Activated B cell treated with CpG ODN at 0.5 μM for 24 hours (primary cell): ENCODE measurements around the gene BRIP1. TPM values are rescaled to one million over a fixed set of nuclear protein-coding genes. Genes with fewer than 3 reads are reported as not detected.

Experiments used
- ATAC-seq: fragments of 200-7000 bp; cut with Tn5 transposase; one replicate; pipeline ENCODE4 v1.10.0; 2021; ENCODE audit warnings: low read depth, mild to moderate bottlenecking, moderate library complexity
- CTCF ChIA-PET: fragments of 350-600 bp; sonication (Branson Sonifier 250); formaldehyde crosslinking; loops from one replicate; lab custom pipeline; 2021; ENCODE audit warnings: antibody characterized with exemption; lab: Charles Lee
- POLR2A ChIA-PET: fragments of 350-600 bp; sonication (Branson Sonifier 250); formaldehyde crosslinking; loops from one replicate; lab custom pipeline; 2021; ENCODE audit warnings: antibody characterized with exemption; lab: Charles Lee
- DNase-seq: peaks from one replicate; pipeline ENCODE4 v3.0.0; 2022
- H3K27ac Mint-ChIP-seq: one replicate; pipeline ENCODE4 v1.8.0; 2020; ENCODE audit warnings: mixed read lengths
- H3K27me3 Mint-ChIP-seq: one replicate; pipeline ENCODE4 v1.8.0; 2021; ENCODE audit warnings: mixed read lengths
- H3K36me3 Mint-ChIP-seq: one replicate; pipeline ENCODE4 v1.8.0; 2021; ENCODE audit warnings: low read depth, mixed read lengths
- H3K4me1 Mint-ChIP-seq: one replicate; pipeline ENCODE4 v1.8.0; 2021; ENCODE audit warnings: mixed read lengths
- H3K4me3 Mint-ChIP-seq: one replicate; pipeline ENCODE4 v1.8.0; 2020; ENCODE audit warnings: mild to moderate bottlenecking, mixed read lengths
- H3K9me3 Mint-ChIP-seq: one replicate; pipeline ENCODE4 v1.8.0; 2020; ENCODE audit warnings: mixed read lengths
- intact Hi-C: fragments of 100-400 bp; cut with micrococcal nuclease; formaldehyde crosslinking; loops from one replicate; pipeline ENCODE4 v1.15.1; 2024
- total RNA-seq: library from RNA; stranded (reverse); gene quantifications from 2 replicates; pipeline ENCODE4 v1.2.3, GENCODE V29; 2022
- TF ChIP-seq, protein P1 (sequence below): fragments of 200-600 bp; IDR thresholded peaks from one replicate; pipeline ENCODE4 v1.8.0; 2022; ENCODE audit warnings: antibody characterized with exemption, mild to moderate bottlenecking

BRIP1 gene
- total RNA-seq, 1 donor from 2014 or later: 2.5 TPM

DNA sequence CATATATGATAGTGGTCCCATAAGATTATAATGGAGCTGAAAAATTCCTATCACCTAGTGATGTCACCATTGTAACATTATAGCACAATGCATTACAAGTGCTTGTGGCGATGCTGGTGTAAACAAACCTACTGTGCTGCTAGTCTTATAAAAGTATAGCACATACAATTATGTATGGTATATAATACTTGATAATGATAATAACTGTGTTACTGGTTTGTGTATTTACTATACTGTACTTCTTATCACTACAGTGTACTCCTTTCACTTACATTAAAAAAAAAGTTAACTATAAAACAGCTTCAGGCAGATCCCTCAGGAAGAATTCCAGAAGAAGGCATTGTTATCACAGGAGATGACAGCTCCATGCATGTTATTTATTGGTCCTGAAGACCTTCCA is 150.3 kb downstream of the BRIP1 start:
- H3K9me3 Mint-ChIP-seq: peaks cover 9% of the 10 kb centered on the region
- POLR2A ChIA-PET: no interaction called here
- no peaks in the 10 kb centered on the region for H3K4me1 Mint-ChIP-seq
- H3K27me3 Mint-ChIP-seq: no peaks in the 10 kb centered on the region
- H3K27ac Mint-ChIP-seq: no peak overlapping the region
- DNase-seq (no peak), ATAC-seq (no peak)
- CTCF ChIA-PET: no interaction called here
- TF ChIP-seq, protein P1, sequence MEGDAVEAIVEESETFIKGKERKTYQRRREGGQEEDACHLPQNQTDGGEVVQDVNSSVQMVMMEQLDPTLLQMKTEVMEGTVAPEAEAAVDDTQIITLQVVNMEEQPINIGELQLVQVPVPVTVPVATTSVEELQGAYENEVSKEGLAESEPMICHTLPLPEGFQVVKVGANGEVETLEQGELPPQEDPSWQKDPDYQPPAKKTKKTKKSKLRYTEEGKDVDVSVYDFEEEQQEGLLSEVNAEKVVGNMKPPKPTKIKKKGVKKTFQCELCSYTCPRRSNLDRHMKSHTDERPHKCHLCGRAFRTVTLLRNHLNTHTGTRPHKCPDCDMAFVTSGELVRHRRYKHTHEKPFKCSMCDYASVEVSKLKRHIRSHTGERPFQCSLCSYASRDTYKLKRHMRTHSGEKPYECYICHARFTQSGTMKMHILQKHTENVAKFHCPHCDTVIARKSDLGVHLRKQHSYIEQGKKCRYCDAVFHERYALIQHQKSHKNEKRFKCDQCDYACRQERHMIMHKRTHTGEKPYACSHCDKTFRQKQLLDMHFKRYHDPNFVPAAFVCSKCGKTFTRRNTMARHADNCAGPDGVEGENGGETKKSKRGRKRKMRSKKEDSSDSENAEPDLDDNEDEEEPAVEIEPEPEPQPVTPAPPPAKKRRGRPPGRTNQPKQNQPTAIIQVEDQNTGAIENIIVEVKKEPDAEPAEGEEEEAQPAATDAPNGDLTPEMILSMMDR: no peak
- peaks cover 4% of the 10 kb centered on the region for H3K36me3 Mint-ChIP-seq
- intact Hi-C loops: no loop called here
- no peak overlapping the region for H3K4me3 Mint-ChIP-seq

DNA sequence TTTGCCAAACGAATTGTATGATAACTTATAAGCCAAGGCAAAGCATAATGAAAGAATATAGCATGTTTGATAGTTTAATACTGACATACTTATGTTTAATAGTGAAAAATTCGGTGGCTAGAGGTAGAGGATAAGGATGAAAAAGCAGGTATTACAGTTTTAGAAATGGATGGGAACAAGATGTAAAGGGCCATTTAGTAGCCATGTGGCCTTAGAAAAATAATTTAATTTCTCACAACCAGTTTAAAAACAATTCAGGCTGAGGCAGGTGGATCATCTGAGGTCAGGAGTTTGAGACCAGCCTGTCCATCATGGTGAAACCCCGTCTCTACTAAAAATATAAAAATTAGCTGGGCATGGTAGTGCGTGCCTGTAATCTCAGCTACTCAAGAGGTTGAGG is 152.8 kb downstream of the BRIP1 start:
- ChIA-PET POLR2A (no interaction called here), CTCF (no interaction called here)
- no peaks in the 10 kb centered on the region for H3K4me1 Mint-ChIP-seq
- DNase-seq (no peak), ATAC-seq (no peak)
- intact Hi-C loops: no loop called here
- H3K9me3 Mint-ChIP-seq: peaks cover 2% of the 10 kb centered on the region
- H3K4me3 Mint-ChIP-seq: no peak overlapping the region
- TF ChIP-seq, protein P1: no peak
- no peaks in the 10 kb centered on the region for H3K36me3 Mint-ChIP-seq
- H3K27ac Mint-ChIP-seq: no peak overlapping the region
- H3K27me3 Mint-ChIP-seq: no peaks in the 10 kb centered on the region

DNA sequence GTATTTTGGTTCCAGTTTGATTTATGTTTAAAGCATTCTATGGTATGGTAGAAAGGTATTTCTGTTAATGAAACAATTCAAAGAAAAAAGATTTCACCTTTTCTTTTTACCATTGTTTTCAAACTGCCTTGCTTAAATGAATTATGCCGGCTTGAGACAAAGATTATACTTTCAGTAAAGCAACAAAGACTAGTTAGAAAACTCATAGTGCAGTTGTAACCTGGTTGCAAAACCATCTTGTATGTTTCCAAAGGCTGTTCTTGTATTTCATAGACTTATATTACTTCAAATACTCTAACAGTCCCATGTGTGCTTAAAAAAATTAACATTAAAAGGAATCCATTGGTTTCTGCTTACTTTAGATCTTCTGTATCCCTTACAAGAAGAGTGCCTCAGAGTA is 153.8 kb downstream of the BRIP1 start:
- no peak for ATAC-seq
- CTCF ChIA-PET: no interaction called here
- Mint-ChIP-seq H3K27me3 (no peaks in the 10 kb centered on the region), H3K4me1 (no peaks in the 10 kb centered on the region), H3K27ac (no peak overlapping the region), H3K4me3 (no peak overlapping the region), H3K9me3 (peaks cover 2% of the 10 kb centered on the region), H3K36me3 (no peaks in the 10 kb centered on the region)
- intact Hi-C loops: no loop called here
- TF ChIP-seq, protein P1: no peak
- no peak for DNase-seq
- POLR2A ChIA-PET: no interaction called here

DNA sequence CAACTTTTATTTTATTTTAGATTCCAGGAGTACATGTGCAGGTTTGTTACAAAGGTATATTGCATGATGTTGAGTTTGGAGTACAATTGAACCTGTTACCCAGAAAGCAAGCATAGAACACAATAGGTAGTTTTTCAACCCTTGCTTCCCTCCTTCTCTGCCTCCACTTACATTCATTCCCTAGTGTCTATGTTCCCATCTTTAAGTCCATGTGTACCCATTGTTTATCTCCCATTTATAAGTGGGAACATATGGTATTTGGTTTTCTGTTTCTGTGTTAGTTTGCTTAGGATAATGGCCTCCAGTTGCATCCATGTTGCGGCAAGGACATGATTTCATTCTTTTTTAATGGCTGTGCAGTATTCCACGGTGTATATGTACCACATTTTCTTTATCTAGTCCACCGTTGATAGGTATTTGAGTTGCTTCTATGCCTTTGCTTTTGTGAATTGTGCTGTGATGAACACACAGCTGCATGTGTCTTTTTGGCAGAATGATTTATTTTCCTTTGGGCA is 158.3 kb downstream of the BRIP1 start:
- Mint-ChIP-seq H3K9me3 (peaks cover 35% of the 10 kb centered on the region), H3K36me3 (peaks cover 3% of the 10 kb centered on the region)

DNA sequence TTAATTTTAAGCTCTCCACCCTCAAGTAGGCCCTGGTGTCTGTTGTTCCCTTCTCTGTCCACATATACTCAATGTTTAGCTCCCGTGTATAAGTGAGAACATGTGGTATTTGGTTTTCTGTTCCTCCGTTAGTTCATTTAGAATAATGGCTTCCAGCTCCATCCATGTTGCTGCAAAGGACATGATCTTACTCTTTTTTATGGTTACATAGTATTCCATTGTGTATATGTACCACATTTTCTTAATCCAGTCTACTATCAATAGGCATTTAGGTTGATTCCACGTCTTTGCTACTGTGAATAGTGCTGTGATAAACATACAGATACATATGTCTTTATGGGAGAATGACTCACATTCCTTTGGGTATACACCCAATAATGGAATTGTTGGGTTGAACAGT is 160.9 kb downstream of the BRIP1 start:
- ATAC-seq: no peak
- Mint-ChIP-seq H3K4me3 (no peak overlapping the region), H3K27me3 (no peaks in the 10 kb centered on the region), H3K27ac (no peak overlapping the region), H3K4me1 (no peaks in the 10 kb centered on the region), H3K9me3 (peaks cover 45% of the 10 kb centered on the region), H3K36me3 (peaks cover 11% of the 10 kb centered on the region)
- intact Hi-C loops: no loop called here
- ChIA-PET CTCF (interaction anchor here (0.6 kb wide), 1 partner anchor 86 kb away, joined by 3 read pairs; no protein-coding TSS in a partner anchor), POLR2A (no interaction called here)
- TF ChIP-seq, protein P1: no peak
- no peak for DNase-seq

More for the DNA sequence above, 158.3 kb downstream of the BRIP1 start:
- H3K27ac Mint-ChIP-seq: no peak overlapping the region
- DNase-seq (no peak), ATAC-seq (no peak)
- no peak overlapping the region for H3K4me3 Mint-ChIP-seq
- no peaks in the 10 kb centered on the region for H3K27me3 Mint-ChIP-seq
- CTCF ChIA-PET: no interaction called here
- no peaks in the 10 kb centered on the region for H3K4me1 Mint-ChIP-seq
- intact Hi-C loops: no loop called here
- TF ChIP-seq, protein P1: no peak
- POLR2A ChIA-PET: no interaction called here
